Measurements from ENCODE around the gene OR5AR1.

DNA sequence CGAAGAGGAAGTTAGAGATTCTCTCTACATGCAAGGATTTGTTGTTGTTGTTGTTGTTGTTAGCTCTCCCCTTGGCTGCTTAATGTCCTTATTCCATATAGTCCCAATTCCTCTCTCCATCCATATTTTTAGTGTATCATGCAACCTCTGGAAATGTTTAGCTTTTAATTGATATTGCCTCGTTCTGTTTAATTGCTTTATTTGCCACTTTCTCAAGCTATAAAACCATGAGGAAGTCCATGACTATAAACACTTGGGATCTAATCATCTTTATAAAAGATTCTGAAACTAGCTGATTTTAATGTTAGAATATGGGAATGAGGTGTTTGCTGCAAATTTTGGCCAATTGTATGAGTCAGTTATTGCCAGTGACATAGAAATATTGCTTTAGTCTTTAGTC lies 29.9 kb downstream of the OR5AR1 start:
- TF ChIP-seq, protein P1, sequence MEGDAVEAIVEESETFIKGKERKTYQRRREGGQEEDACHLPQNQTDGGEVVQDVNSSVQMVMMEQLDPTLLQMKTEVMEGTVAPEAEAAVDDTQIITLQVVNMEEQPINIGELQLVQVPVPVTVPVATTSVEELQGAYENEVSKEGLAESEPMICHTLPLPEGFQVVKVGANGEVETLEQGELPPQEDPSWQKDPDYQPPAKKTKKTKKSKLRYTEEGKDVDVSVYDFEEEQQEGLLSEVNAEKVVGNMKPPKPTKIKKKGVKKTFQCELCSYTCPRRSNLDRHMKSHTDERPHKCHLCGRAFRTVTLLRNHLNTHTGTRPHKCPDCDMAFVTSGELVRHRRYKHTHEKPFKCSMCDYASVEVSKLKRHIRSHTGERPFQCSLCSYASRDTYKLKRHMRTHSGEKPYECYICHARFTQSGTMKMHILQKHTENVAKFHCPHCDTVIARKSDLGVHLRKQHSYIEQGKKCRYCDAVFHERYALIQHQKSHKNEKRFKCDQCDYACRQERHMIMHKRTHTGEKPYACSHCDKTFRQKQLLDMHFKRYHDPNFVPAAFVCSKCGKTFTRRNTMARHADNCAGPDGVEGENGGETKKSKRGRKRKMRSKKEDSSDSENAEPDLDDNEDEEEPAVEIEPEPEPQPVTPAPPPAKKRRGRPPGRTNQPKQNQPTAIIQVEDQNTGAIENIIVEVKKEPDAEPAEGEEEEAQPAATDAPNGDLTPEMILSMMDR (IDR thresholded peaks at IDR 0.05), result no peak
- no peak for TF ChIP-seq POLR2A (IDR thresholded peaks at IDR 0.05)
